ENCODE data around the gene ADAM22.

DNA sequence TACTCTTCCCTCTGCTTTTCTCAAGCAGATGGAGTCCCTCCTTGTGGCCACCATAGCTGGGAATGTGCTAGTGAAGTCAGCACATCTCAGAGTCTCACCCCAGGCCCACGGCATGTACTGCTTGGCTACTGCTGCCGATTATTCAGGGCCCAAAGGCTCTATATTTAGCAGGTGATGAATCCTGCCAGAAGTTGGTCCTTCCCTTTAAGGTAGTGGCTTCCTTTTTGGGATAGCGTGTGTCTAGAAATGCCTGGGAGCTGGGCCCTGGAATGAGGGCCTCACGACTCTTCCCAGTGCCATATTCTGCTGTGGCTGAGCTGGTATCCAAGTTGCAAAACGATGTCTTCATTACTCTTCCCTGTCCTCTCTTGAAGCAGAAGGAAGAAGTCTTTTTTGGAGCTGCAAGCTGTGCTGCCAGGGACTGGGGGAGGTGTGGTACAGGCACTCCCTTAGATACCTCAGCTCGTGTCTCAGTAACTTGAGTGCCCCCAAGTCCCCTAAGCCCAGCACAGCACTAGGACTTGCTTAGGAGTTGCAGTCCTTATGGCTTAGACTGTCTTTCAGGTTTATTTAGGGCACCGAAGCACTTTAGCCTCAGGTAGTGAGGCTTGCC, 100.1 kb downstream of the ADAM22 start:
- TF ChIP-seq EZH2phosphoT487 (IDR thresholded peaks at IDR 0.05; ENCODE audit: insufficient read depth, low read depth), result no peak
- TF ChIP-seq EZH2 (IDR thresholded peaks at IDR 0.05; ENCODE audit: insufficient read depth, poor library complexity, severe bottlenecking), result no peak

Measured in GM23248 (cell line).